Lower lobe of right lung (tissue), 2 donors: ENCODE data around the gene PRR33. TPM values are rescaled to one million over a fixed set of nuclear protein-coding genes. Genes with fewer than 3 reads are reported as not detected.
"Not testable (repeated sequence)": the region's sequence is repeated elsewhere in the genome, so short reads cannot be mapped to it uniquely, and the experiment has no call there.

Experiments
- ATAC-seq, 2 donors: fragments of 200-7000 bp; cut with Tn5 transposase; one replicate each; pipeline ENCODE4 v1.9.1; 2020 to 2022; ENCODE audit warnings: mild to moderate bottlenecking in 2 of 2, moderate library complexity in 2 of 2
- DNase-seq: peaks from one replicate; pipeline ENCODE4 v3.0.0-alpha.2; 2020
- H3K27ac ChIP-seq: fragments of 200-600 bp; one replicate; pipeline ENCODE4 v1.8.0; 2022
- H3K27me3 ChIP-seq: fragments of 200-600 bp; one replicate; pipeline ENCODE4 v1.8.0; 2022; ENCODE audit warnings: low read depth
- H3K36me3 ChIP-seq: fragments of 200-600 bp; one replicate; pipeline ENCODE4 v1.8.0; 2022; ENCODE audit warnings: mild to moderate bottlenecking
- H3K4me1 ChIP-seq: fragments of 200-600 bp; one replicate; pipeline ENCODE4 v1.8.0; 2022
- H3K4me3 ChIP-seq: fragments of 200-600 bp; one replicate; pipeline ENCODE4 v1.8.0; 2022; ENCODE audit warnings: mild to moderate bottlenecking
- H3K9me3 ChIP-seq: fragments of 200-600 bp; one replicate; pipeline ENCODE4 v1.8.0; 2022
- CTCF ChIP-seq: fragments of 200-600 bp; IDR thresholded peaks from one replicate; pipeline ENCODE4 v1.8.0; 2022; ENCODE audit warnings: antibody characterized with exemption, mild to moderate bottlenecking
- intact Hi-C: fragments of 100-400 bp; cut with DNase I; formaldehyde crosslinking; loops from one replicate; pipeline ENCODE4 v1.11.0; 2022
- total RNA-seq: library from RNA; stranded (reverse); fragmentation: NEBNext Ultra II Directional; extraction: Animal tissue kit (Norgen Biotek cat#: 25700); gene quantifications from one replicate; pipeline ENCODE4 v1.2.1, GENCODE V29; 2021
- donor health status: DM: no; HTN: yes; CAD: no; lungs with severe emphysema.

Gene PRR33
- total RNA-seq, 1 donor from 2014 or later: not detected

- TF ChIP-seq CTCF: no peak
- H3K9me3 ChIP-seq: no peaks in the 10 kb centered on the region
- H3K27ac ChIP-seq: no peak overlapping the region
- H3K4me1 ChIP-seq: peaks cover 32% of the 10 kb centered on the region
- intact Hi-C loops: no loop called here
- DNase-seq (peak; percentile 37), ATAC-seq (no peak)
- no peaks in the 10 kb centered on the region for H3K36me3 ChIP-seq
- H3K27me3 ChIP-seq: no peaks in the 10 kb centered on the region
- H3K4me3 ChIP-seq: no peak overlapping the region
Measured at GRCh38 chr11:1878137-1879031, 13.3 kb downstream of the PRR33 start.

- intact Hi-C loops: no loop called here
- Histone ChIP-seq H3K4me1 (peaks cover 32% of the 10 kb centered on the region), H3K4me3 (no peak overlapping the region), H3K27ac (peak overlapping the region; percentile 18), H3K36me3 (no peaks in the 10 kb centered on the region), H3K27me3 (no peaks in the 10 kb centered on the region), H3K9me3 (no peaks in the 10 kb centered on the region)
- DNase-seq (peak; percentile 47), ATAC-seq (no peak)
- no peak for TF ChIP-seq CTCF
Measured at GRCh38 chr11:1877211-1878136, 14.2 kb downstream of the PRR33 start.

- intact Hi-C loops: no loop called here
Measured at GRCh38 chr11:1876361-1877063, 15.2 kb downstream of the PRR33 start.

GRCh38 chr11:1875851-1876301 is 15.8 kb downstream of the PRR33 start:
- H3K9me3 ChIP-seq, H3K4me3 ChIP-seq, intact Hi-C loops, H3K27me3 ChIP-seq, H3K36me3 ChIP-seq, ATAC-seq: not testable (repeated sequence)
- Histone ChIP-seq H3K27ac (peak overlapping the region; percentile 18), H3K4me1 (peaks cover 17% of the 10 kb centered on the region)
- DNase-seq: peak; percentile 42

More at GRCh38 chr11:1876361-1877063, 15.2 kb downstream of the PRR33 start:
- TF ChIP-seq CTCF: peak; percentile 46
- H3K27ac ChIP-seq: peak overlapping the region; percentile 18
- H3K36me3 ChIP-seq: no peaks in the 10 kb centered on the region
- ATAC-seq: no peak
- no peaks in the 10 kb centered on the region for H3K27me3 ChIP-seq
- H3K4me3 ChIP-seq: no peak overlapping the region
- peaks cover 23% of the 10 kb centered on the region for H3K4me1 ChIP-seq
- H3K9me3 ChIP-seq: no peaks in the 10 kb centered on the region
- peak; percentile 52 for DNase-seq

GRCh38 chr11:1875093-1875850 is 16.4 kb downstream of the PRR33 start:
- ATAC-seq (no peak), DNase-seq (peak; percentile 37)
- intact Hi-C loops: no loop called here
- Histone ChIP-seq H3K27me3 (peaks cover 12% of the 10 kb centered on the region), H3K4me1 (peaks cover 21% of the 10 kb centered on the region), H3K36me3 (no peaks in the 10 kb centered on the region), H3K27ac (no peak overlapping the region), H3K9me3 (no peaks in the 10 kb centered on the region), H3K4me3 (no peak overlapping the region)
- no peak for TF ChIP-seq CTCF

- H3K9me3 ChIP-seq, ATAC-seq, H3K4me3 ChIP-seq, H3K27ac ChIP-seq, intact Hi-C loops, H3K36me3 ChIP-seq: not testable (repeated sequence)
- Histone ChIP-seq H3K4me1 (peaks cover 22% of the 10 kb centered on the region), H3K27me3 (peaks cover 17% of the 10 kb centered on the region)
- DNase-seq: peak; percentile 33
Measured at GRCh38 chr11:1874441-1875092, 17.1 kb downstream of the PRR33 start.

- DNase-seq, ATAC-seq, H3K4me3 ChIP-seq, H3K9me3 ChIP-seq, H3K27ac ChIP-seq, intact Hi-C loops, H3K36me3 ChIP-seq: not testable (repeated sequence)
- H3K4me1 ChIP-seq: peaks cover 22% of the 10 kb centered on the region
- peaks cover 23% of the 10 kb centered on the region for H3K27me3 ChIP-seq
Measured at GRCh38 chr11:1873813-1874150, 17.9 kb downstream of the PRR33 start.
